Caco-2 (cell line): ENCODE results near the gene RAD18. TPM values are rescaled to one million over a fixed set of nuclear protein-coding genes. Genes with fewer than 3 reads are reported as not detected.

Experiments
- BruUV-seq: library from RNA; stranded (reverse); fragments of 400-500 nt; replicated peaks from 2 replicates; lab custom pipeline; 2021; lab: Mats Ljungman, UMichigan
- CTCF ChIA-PET: fragments of 300-600 bp; sonication (Branson Sonifier 250); formaldehyde crosslinking; loops from one replicate; lab custom pipeline; 2022; ENCODE audit warnings: antibody characterized with exemption; lab: Charles Lee
- POLR2A ChIA-PET: fragments of 300-600 bp; sonication (Branson Sonifier 250); formaldehyde crosslinking; loops from one replicate; lab custom pipeline; 2022; ENCODE audit warnings: antibody characterized with exemption; lab: Charles Lee
- DNase-seq, 2 experiments: peaks; one replicate each; pipeline versions ENCODE4 v3.0.0 to v3.0.0-alpha.2; 2020 to 2022
- H3K27me3 ChIP-seq: replicated peaks from 2 replicates; pipeline ENCODE4 v1.6.0; 2011; ENCODE audit warnings: low read length; ENCODE audit not compliant: control insufficient read depth, insufficient read depth
- H3K36me3 ChIP-seq: 2 replicates; pipeline ENCODE4 v1.5.1; 2011; ENCODE audit warnings: low read length; ENCODE audit not compliant: control insufficient read depth, insufficient read depth
- H3K4me1 ChIP-seq: fragments of 250-450 bp; sonication (Bioruptor Pico); 2 replicates; pipeline ENCODE4 v1.5.1; 2020; ENCODE audit warnings: mild to moderate bottlenecking
- H3K4me3 ChIP-seq: 2 replicates; pipeline ENCODE4 v1.5.1; 2011; ENCODE audit warnings: low read depth, mild to moderate bottlenecking, control low read depth, low read length
- H3K9me3 ChIP-seq: fragments of 250-450 bp; sonication (Bioruptor Pico); 2 replicates; pipeline ENCODE4 v1.5.1; 2020; ENCODE audit warnings: mild to moderate bottlenecking, moderate library complexity
- H3K27ac Mint-ChIP-seq: one replicate; pipeline ENCODE4 v1.8.0; 2022; ENCODE audit warnings: mixed read lengths; ENCODE audit not compliant: unreplicated experiment
- H3K27me3 Mint-ChIP-seq: one replicate; pipeline ENCODE4 v1.8.0; 2022; ENCODE audit warnings: mixed read lengths; ENCODE audit not compliant: insufficient read depth, unreplicated experiment
- H3K36me3 Mint-ChIP-seq: one replicate; pipeline ENCODE4 v1.8.0; 2022; ENCODE audit warnings: mild to moderate bottlenecking, mixed read lengths; ENCODE audit not compliant: insufficient read depth, unreplicated experiment
- H3K4me1 Mint-ChIP-seq: one replicate; pipeline ENCODE4 v1.8.0; 2022; ENCODE audit warnings: low read depth, mixed read lengths; ENCODE audit not compliant: unreplicated experiment
- H3K4me3 Mint-ChIP-seq: one replicate; pipeline ENCODE4 v1.8.0; 2022; ENCODE audit warnings: mild to moderate bottlenecking, moderate library complexity, mixed read lengths; ENCODE audit not compliant: unreplicated experiment
- H3K9me3 Mint-ChIP-seq: one replicate; pipeline ENCODE4 v1.8.0; 2022; ENCODE audit warnings: mixed read lengths; ENCODE audit not compliant: unreplicated experiment
- CTCF ChIP-seq, 2 experiments: fragments of 200-600 bp in 1 of 2; IDR thresholded peaks; 1 replicate in 1 of 2; 2 replicates in 1 of 2; pipeline versions ENCODE4 v1.5.1 to v1.8.0; 2011 to 2022; ENCODE audit warnings: antibody characterized with exemption in 1 of 2, control low read depth in 1 of 2, inconsistent platforms in 1 of 2, low read depth in 1 of 2, low read length in 1 of 2, mild to moderate bottlenecking in 1 of 2, moderate library complexity in 1 of 2; ENCODE audit not compliant: insufficient read depth in 1 of 2, severe bottlenecking in 1 of 2, unreplicated experiment in 1 of 2
- intact Hi-C: fragments of 100-400 bp; cut with micrococcal nuclease; formaldehyde crosslinking; loops from one replicate; pipeline ENCODE4 v1.10.0; 2022; ENCODE audit not compliant: unreplicated experiment
- total RNA-seq: library from RNA; stranded (reverse); gene quantifications from 2 replicates; pipeline ENCODE4 v1.2.3, GENCODE V29; 2022

The RAD18 gene
- total RNA-seq, 1 experiment from 2014 or later, result 19.3 TPM

DNA sequence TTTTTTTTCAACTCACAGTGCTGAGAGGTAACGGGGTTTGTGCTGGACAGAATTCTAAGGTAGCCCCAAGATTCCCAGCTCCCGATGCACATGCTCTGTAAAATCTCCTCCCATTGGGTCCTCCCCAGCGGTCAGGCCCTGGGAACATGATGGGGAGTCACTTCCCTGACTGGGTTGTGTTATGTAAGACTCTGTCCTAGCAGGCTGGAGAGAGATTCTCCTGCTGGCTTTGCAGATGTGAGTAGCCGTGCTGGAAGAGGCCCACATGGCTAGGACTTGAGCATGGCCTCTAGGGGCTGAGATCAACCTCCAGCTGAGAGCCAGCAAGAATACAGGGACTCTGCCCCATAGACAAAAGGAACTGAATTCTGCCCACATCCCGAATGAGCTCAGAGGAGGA is 110.2 kb downstream of the RAD18 start:
- ChIA-PET CTCF (no interaction called here), POLR2A (no interaction called here)
- no peaks in the 10 kb centered on the region for H3K9me3 ChIP-seq
- Mint-ChIP-seq H3K27ac (no peak overlapping the region), H3K9me3 (no peaks in the 10 kb centered on the region), H3K4me3 (no peak overlapping the region), H3K27me3 (no peaks in the 10 kb centered on the region), H3K36me3 (peaks cover 4% of the 10 kb centered on the region), H3K4me1 (no peaks in the 10 kb centered on the region)
- H3K36me3 ChIP-seq, result no peaks in the 10 kb centered on the region; the same call in 1 of the 2 replicates
- BruUV-seq, result no TSS peak
- intact Hi-C loops, result no loop called here
- no peak for TF ChIP-seq CTCF (IDR thresholded peaks at IDR 0.05; ENCODE audit: insufficient read depth in 1 of 2, low read depth in 1 of 2, low read length in 1 of 2, severe bottlenecking in 1 of 2, unreplicated experiment in 1 of 2)
- no peak for DNase-seq
- H3K27me3 ChIP-seq, result no peaks in the 10 kb centered on the region
- H3K4me3 ChIP-seq, result no peak overlapping the region
- peaks cover 14% of the 10 kb centered on the region for H3K4me1 ChIP-seq

GRCh38 chr3:8852511-8852910 is 110.8 kb downstream of the RAD18 start:
- no peak for TF ChIP-seq CTCF (IDR thresholded peaks at IDR 0.05; ENCODE audit: insufficient read depth in 1 of 2, low read depth in 1 of 2, low read length in 1 of 2, severe bottlenecking in 1 of 2, unreplicated experiment in 1 of 2)
- BruUV-seq, result no TSS peak
- Mint-ChIP-seq H3K36me3 (peaks cover 4% of the 10 kb centered on the region), H3K9me3 (no peaks in the 10 kb centered on the region), H3K27ac (no peak overlapping the region), H3K4me3 (no peak overlapping the region), H3K4me1 (no peaks in the 10 kb centered on the region), H3K27me3 (no peaks in the 10 kb centered on the region)
- intact Hi-C loops, result no loop called here
- Histone ChIP-seq H3K36me3 (no peaks in the 10 kb centered on the region; the same call in 1 of the 2 replicates), H3K27me3 (no peaks in the 10 kb centered on the region), H3K9me3 (no peaks in the 10 kb centered on the region), H3K4me3 (no peak overlapping the region), H3K4me1 (peaks cover 14% of the 10 kb centered on the region)
- ChIA-PET CTCF (no interaction called here), POLR2A (no interaction called here)
- DNase-seq, result no peak

- peak; percentile 21 to 62 for DNase-seq
- peaks cover 14% of the 10 kb centered on the region for H3K4me1 ChIP-seq
- no peaks in the 10 kb centered on the region for H3K27me3 ChIP-seq
- no peaks in the 10 kb centered on the region for H3K9me3 ChIP-seq
- no peaks in the 10 kb centered on the region; the same call in 1 of the 2 replicates for H3K36me3 ChIP-seq
- Mint-ChIP-seq H3K27me3 (no peaks in the 10 kb centered on the region), H3K4me3 (no peak overlapping the region), H3K4me1 (no peaks in the 10 kb centered on the region), H3K9me3 (no peaks in the 10 kb centered on the region), H3K36me3 (peaks cover 4% of the 10 kb centered on the region), H3K27ac (no peak overlapping the region)
- no TSS peak for BruUV-seq
- intact Hi-C loops, result no loop called here
- H3K4me3 ChIP-seq, result no peak overlapping the region
- no peak for TF ChIP-seq CTCF (IDR thresholded peaks at IDR 0.05; ENCODE audit: insufficient read depth in 1 of 2, low read depth in 1 of 2, low read length in 1 of 2, severe bottlenecking in 1 of 2, unreplicated experiment in 1 of 2)
- POLR2A ChIA-PET, result no interaction called here
- CTCF ChIA-PET, result interaction anchor here (1.6 kb wide), 1 partner anchor 82 kb away, joined by 4 read pairs; the partner anchor contains the start of gene OXTR
These were observed 111.6 kb downstream of the RAD18 start for GRCh38 chr3:8851703-8852102.
